Anterior cingulate cortex (tissue), 58 donors: ENCODE measurements around the gene CCNJ.
A peak's percentile ranks its signal among the peaks of the same experiment; 100 is the strongest.
"Not testable (repeated sequence)": the region's sequence is repeated elsewhere in the genome, so short reads cannot be mapped to it uniquely, and the experiment has no call there.

Experiments used
- DNase-seq, 58 donors: peaks; one replicate each; lab custom pipeline; 2025; lab: John Stamatoyannopoulos, UW

CCNJ gene, protein sequence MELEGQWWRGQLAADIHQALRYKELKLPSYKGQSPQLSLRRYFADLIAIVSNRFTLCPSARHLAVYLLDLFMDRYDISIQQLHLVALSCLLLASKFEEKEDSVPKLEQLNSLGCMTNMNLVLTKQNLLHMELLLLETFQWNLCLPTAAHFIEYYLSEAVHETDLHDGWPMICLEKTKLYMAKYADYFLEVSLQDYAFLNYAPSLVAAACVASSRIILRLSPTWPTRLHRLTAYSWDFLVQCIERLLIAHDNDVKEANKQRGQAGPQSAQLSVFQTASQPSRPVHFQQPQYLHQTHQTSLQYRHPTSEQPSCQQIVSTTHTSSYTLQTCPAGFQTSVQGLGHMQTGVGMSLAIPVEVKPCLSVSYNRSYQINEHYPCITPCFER

DNA sequence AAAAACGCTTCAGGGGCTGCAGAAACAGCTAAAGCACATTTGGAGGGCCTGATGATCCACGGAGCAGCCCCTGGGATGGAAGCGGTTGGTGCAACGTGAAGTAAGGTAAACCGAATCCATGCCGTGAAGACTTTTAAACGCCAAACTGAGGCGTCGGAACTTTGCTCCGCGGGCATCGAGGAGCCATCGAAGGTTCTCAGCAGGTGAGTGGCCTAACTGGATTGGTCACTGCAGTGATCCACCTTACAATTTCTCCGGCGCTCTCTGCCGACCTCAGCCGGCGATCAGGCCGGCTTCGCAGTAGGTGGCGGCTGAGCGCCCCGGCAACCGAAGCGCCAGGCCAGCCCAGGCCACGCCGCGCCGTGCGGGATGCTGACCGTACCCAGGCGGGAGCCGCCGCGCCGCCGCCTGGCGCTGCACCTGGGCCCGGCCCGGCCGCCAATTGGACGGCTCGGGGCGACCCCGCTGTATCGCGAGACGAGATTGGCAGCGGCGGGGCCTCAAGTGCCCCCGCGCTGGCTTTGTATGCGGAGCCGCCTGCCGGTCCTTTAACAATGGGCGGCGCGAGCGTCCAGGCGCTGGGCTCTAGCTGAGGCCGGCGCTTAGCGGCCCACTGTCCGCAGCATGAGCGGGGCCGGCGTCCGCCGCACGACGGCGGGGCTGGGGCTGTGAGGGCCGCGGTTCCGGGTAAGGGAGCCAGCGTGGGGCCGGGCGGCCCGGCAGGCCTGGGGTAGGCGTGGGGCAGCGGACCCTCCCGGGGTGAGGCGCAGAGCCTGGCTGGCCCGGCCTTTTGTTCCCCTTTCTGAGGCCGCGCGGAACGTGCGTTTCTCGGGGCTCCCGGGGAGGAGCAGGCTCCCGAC, at the start of gene CCNJ:
CCNJ (plus strand) TSS at position 551 of the 860 bp plus-strand sequence. CDS start 811 bp downstream, outside the sequence.
- DNase-seq = peak; percentile 31 to 86 (median 74)

DNA sequence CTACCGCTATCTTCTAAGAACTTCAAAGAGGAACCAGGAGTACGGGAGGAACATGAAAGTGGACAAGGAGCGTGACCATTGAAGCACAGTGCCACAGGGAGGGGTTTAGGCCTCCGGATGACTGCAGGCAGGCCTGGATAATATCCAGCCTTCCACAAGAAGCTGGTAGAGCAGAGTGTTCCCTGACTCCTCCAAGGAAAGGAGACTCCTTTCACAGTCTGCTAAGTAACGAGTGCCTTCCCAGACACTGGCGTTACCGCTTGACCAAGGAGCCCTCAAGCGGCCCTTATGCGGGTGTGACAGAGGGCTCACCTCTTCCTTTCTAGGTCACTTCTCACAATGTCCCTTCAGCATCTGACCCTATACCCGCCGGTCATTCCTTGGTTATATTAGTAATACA, 49.0 kb upstream of the CCNJ start:
- DNase-seq = not testable (repeated sequence)

DNA sequence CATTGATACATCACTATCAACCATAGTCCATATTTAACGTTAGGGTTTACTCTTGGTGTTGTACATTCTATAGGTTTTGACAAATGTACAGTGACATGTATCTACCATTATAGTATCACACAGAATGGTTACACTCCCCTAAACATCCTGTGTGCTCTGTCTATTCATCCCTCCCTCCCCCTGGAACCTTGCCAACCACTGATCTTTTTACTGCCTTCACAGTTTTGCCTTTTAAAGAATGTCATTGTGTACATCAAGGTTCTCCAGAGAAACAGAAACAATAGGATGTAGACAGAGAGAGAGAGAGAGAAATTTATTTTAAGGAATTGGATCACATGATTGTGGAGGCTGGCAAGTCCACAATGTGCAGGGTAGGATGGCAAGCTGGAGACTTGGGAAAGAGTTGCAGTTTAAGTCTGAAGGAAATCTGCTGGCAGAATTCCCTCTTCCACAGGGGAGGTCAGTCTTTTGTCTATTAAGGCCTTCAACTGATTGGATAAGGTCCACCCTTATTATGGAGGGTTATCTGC, 45.1 kb upstream of the CCNJ start:
- DNase-seq = no peak

DNA sequence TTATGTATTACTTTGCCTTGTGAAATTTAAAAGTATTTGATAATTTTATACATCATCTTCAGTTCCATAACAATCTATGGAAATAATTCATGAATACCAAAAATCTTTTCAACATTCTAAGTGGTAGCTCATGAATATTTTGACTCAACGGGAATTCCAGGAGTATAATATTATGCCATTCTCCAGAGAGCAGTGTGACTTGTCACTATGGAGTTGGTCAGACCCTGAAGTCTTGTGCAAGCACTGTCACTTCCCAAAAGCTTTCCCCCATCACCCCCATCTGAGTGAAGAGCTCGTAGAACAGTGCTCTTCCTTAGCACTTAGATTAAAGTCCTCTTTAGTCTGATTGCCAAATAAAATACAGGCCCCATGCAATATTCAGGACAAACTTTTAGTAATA, 29.4 kb upstream of the CCNJ start:
- no peak for DNase-seq

DNA sequence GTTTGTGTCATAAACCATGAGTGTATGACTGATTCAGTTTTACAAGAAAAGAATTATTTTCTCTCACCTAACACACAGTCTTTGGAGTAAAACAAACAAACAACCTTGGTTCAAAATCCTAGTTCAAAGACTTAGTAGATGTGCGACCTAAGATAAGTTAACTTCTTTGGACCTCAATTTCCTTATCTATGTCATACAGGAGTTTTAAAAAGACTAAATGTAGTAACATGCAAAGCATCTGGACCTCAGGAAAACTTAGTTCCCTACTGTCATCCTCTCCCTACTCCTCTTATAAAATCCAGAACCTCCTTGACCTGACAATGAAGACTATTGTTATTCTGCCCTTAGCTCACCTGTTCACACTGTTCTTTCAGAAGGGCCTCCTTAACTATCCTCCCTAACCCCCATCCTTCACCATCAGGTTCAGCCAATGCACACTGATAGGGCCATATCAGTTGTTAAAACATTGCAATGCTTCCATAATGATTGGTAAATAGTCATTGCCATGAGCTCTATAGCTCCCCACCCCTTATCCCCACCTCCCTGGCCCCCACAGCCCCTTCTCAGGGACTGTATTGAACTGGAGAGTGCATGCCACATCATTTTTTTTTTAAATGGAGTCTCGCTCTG, 28.8 kb upstream of the CCNJ start:
- no peak for DNase-seq

DNA sequence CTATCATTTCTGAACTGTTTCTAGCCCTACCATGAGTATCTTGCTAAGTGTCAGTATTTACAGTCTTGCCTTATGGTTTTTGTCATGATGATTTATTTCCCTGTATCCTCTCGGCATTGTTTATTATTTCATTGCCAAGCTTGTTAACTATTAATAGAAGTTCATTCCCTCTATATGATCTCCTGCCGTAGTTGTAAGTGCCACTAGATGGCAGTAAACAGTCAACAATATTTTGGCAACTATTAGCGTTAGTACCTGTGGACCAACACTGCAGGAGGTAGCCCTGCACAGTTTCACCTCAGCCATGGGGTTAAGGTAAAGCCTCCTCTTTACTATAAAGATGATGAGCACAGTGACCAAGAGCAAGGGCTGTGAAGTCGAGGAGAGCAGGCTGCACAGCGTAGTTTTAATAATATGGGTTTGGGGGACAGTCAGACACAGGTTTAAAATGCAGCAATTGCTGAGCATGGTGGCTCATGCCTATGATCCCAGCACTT, 26.1 kb upstream of the CCNJ start:
- DNase-seq = peak in 10 of 58 donors; percentile 0 to 21 (median 2)

DNA sequence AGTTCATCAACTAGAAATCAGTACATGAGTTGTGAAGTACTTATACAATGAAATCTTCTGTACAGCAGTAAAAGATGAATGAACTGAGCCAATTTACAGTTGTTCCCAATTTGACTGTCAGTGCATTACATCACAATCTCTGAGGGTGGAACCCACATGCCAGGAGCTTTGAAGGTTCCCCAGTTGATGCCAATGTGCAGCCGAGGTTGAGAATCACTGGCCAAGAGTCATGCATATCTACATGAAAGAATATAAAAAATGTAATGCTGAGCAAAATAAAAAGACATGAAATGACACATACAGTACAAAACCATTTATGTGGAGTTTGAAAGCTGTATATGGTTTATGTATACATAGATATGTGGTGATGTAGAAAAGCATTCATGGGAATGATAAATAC, 22.1 kb upstream of the CCNJ start:
- DNase-seq = no peak

DNA sequence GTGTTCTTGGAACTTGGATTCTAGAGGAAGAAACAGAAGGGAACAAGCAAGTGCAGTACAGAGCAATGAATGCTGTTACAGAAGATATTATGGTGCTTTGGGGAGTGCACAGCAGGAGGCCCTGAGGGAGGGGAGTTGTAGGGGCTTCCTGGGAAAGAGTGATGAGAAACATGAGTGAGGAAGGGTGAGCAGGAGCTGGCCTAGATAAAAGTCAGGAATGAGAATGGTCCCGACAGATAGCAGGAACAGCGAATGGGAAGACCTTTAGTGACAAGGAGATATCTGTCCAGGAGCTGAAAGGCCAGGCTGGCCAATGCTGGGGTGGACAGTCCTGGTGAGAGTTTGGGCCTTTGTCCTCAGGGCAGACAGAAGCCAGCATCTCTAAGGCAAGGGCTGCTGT, 20.6 kb upstream of the CCNJ start:
- no peak for DNase-seq

DNA sequence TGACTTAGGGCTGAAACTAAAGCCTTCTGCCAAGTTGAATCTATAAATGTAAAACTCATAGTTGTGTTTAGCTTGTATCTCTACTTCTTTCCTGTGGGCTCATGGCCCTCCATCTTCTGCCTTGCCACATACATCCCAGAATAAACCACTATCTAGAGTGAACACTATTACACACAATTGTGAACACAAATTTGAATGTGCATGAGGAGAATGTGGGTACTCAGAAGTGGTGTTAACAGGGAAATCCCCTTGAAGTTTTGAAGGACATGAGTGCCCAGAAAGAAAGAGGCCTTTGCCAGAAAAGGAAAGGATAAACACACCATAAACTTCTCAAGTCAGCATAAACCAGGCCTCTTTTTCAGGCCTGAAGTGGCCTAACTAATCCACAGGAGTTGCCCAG, 20.2 kb upstream of the CCNJ start:
- no peak for DNase-seq

DNA sequence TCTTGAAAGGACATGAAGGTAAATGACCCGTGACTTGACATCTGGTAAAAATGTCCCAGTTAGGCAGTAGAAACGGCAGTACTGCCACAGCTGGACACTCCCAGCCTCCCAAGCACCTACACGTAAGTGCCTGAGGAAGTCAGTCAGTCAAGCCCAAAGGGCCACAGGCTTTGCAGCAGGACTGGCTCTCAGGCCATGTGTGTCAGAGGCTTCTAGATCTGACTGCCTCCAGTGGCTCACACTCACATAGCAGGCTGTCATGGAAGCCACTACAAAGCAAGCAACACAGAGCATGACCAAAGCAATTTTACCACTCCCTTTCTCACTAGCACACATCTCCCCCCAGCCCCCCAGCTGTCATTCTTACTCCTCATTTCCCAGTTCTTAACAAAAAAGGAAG, 17.8 kb upstream of the CCNJ start:
- DNase-seq = no peak

DNA sequence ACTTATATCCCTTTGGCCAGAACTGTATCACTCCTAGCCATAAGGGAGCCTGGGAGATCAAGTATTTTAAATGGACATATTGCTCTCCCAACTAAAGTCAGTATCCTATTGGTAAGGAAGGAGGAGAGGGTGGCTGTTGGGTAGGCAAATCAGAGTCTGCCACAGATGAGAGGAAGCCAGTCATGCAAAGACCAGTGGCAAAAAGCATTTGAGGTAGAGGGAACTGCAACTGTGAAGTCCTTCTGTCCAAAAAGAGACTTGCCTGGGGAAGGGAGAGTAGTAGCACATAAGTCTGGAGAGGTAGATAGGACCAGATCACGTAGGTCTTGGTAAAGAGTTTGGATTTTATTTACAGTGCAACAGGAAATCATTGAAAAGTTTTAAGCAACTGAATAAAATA, 8.8 kb upstream of the CCNJ start:
- DNase-seq = no peak

DNA sequence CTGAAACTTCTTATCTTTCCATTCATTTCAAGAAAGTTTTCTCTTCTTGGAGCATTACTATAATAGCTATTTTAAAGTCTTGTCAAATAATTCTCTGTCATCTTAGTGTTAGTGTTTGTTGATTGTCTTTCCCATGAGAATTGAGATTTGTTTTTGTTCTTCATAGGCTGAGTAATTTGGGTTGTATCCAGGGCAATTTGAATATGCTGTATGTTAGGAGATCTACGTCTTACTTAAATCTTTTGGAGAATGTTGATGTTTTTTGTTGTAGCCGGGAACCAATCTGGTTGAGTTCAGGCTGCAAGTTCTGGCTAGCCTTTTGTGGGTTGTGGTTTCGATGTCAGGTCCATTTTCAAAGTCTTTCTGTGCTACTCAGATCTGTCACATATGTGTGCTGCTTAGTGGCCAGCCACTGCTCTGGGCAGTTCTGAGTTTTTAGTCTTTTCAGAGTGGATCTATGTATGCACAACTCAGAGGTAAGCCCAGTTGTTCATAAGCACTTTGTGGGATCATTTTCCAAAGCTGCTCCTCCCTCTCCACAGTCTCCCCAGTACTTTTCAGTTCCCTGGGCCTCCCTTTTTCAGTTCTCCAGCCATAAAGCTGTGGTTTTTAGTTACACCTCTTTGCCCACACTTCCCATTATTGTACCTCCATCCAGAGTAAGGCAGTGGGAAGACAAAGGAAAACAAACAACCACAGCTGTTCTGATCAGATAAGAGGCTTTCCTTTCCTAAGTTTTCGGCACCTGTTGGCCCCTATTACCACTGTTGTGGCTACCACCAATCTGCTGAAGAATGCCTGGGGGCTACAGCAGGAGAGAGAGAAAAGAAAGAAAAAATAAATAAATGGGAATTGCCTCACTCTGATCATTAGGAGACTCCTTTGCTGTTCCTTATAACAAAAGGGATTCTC, 4.7 kb upstream of the CCNJ start:
- no peak for DNase-seq

DNA sequence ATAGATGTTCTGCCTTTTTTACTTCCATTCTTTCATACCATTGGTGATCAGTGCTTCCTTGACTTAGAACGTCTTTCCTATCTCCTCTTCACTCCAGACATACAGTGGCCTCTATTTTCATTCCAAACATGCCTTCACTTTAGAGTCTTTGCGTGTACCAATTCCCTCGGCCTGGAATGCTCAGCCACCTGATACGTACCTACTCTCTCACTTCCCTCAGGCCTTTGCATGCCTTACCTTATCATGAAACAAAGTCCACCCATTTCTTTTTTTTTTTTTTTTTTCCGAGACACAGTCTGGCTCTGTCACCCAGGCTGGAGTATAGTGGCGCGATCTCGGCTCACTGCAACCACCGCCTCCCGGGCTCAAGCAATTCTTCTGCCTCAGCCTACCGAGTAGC, 2.2 kb upstream of the CCNJ start:
- DNase-seq = no peak

DNA sequence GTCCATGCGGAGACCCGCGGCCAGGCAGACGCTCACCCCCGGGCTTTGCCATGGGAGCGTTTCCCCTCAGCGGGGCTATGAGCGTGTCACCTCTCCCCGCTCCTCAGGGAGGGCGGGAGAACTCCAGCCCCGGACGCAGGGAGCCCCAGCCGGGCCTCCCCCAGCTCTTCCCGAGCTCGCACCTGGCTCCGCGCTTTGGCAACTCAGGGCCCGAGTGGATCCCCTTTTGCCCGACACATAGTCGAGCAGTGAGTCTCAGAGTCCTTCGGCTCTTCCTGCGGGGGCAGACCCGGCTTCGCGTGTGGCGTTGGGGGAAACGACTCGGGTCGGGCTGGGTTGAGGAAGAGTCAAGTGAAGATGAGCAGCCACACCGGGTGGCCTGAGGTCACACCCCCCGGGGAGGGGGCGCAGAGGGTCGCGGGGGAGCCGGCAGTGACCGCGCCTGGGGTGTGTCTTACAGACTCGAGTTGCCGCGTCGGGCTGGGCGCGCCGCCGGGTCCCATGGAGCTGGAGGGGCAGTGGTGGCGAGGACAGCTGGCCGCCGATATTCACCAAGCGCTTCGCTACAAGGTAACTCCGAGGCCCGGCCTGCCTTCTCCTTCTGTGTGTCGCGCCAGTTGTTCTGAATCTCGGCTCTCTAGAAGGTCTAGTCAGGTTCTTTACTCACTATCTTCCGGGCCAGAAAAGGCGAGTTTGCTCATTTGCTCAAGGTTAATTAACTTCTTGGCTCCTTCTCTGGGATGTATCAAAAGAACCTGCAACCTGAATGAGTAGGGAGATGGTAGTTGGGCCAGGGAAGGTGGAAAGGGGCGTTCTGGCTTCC, 721 bp downstream of the CCNJ start:
- peak in 51 of 58 donors; percentile 10 to 74 (median 44) for DNase-seq

DNA sequence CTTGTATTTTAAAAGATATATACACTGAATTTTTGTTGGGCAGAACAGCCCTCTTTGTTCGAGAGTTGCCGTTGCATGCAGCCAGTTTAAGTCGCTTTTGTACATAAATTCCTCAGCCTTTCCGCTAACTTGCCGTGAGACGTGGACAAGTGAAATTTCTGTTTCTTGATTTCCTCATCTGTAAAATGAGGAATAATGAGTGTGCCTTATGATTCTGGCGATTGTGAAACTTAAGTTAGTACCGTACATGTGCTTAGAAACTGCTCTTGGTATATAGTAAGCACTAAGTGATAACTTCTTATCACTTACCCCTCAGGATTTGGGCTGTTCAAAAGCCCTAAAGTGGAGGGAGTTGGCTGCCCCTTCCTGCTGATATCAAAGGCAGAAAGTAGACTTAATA, 1.4 kb downstream of the CCNJ start:
- peak in 1 of 58 donors; percentile 5 for DNase-seq

DNA sequence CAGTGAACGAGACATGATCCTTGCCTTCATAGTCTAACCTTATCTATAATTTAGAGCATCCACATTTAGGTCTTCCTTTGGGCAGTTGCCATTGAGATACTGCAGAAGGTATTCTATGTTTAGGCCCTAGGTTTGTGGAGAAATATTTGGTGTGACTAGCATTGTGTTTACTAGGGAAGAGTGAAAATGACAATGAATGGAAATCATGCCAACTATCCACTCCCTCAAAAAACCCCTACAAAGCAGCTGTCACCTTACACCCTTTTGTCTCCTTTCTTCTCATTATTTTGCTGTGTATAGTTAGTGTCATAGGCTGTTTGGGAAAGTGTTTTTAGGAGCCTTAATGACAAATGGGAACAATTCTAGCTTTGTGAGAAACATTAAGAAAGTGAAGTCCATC, 3.2 kb downstream of the CCNJ start:
- DNase-seq = no peak

DNA sequence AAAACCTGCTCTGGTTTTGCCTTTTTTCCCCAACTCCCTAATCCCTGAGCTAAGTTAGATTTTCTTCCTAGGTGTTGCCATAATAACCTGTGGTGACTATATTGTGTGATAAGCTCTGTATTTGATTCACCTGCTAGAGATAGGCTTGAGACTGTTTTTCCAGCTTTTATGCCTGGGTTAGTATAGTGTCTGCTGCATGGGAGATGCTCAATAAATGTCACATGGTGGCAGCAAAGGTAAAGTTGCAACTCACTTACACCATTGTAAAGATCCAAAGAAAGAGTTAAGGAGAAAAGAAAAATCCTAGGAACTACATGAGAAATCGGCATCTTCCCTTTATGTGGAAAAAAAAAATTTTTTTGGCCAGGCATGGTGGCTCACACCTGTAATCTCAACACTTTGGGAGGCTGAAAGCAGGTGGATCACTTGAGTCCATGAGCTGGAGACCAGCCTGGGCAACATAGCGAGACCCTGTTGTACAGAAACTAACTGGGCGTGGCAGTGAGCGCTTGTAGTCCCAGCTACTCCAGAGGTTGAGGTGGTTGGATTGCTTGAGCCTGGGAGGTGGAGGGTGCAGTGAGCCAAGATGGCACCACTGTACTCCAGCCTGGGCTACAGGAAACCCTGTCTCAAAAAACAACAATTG, 3.7 kb downstream of the CCNJ start:
- DNase-seq = no peak

DNA sequence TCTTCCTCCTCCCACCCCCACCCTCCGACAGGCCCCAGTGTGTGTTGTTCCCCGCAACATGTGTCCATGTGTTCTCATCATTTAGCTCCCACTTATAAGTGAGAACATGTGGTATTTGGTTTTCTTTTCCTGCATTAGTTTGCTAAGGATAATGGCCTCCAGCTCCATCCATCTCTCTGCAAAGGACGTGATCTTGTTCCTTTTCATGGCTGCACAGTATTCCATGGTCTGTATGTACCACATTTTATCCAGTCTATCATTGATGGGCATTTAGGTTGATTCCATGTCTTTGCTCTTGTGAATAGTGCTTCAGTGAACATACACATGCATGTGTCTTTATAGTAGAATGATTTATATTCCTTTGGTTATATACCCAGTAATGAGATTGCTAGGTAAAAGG, 4.5 kb downstream of the CCNJ start:
- not testable (repeated sequence) for DNase-seq
